ENCODE data around the gene WDR76. TPM values are rescaled to one million over a fixed set of nuclear protein-coding genes. Genes with fewer than 3 reads are reported as not detected.
"Not testable (repeated sequence)": the region's sequence is repeated elsewhere in the genome, so short reads cannot be mapped to it uniquely, and the experiment has no call there.

The WDR76 gene
- total RNA-seq, 4 donors from 2014 or later, result 5.1 to 12.0 (median 8.2) TPM

GRCh38 chr15:43854801-43855200 is 28.0 kb downstream of the WDR76 start:
- WGBS, result 86% methylated on average over 6 of the region's 6 CpGs
- Histone ChIP-seq H3K9me3 (no peaks in the 10 kb centered on the region), H3K27me3 (no peaks in the 10 kb centered on the region), H3K36me3 (peaks cover 17 to 72% (median 46%) of the 10 kb centered on the region in 4 donors), H3K27ac (replicated peaks in 1 of 4) (no peak overlapping the region), H3K4me3 (no peak overlapping the region), H3K4me1 (no peaks in the 10 kb centered on the region)
- DNase-seq (ENCODE audit: extremely low spot score), result no peak
- TF ChIP-seq CTCF (IDR thresholded peaks at IDR 0.05) (no peak), POLR2AphosphoS5 (IDR thresholded peaks at IDR 0.05) (no peak), EP300 (IDR thresholded peaks at IDR 0.05) (no peak), POLR2A (IDR thresholded peaks at IDR 0.05; ENCODE audit: low read depth) (no peak)
- intact Hi-C loops (cut with DNase I), result no loop called here

GRCh38 chr15:43859546-43859945 is 32.7 kb downstream of the WDR76 start:
- WGBS, result 87% methylated on average over 4 of the region's 4 CpGs
- Histone ChIP-seq H3K36me3 (peaks cover 8 to 56% (median 30%) of the 10 kb centered on the region in 4 donors), H3K9me3 (no peaks in the 10 kb centered on the region), H3K27me3 (no peaks in the 10 kb centered on the region), H3K4me3 (no peak overlapping the region), H3K4me1 (no peaks in the 10 kb centered on the region), H3K27ac (replicated peaks in 1 of 4) (no peak overlapping the region)
- TF ChIP-seq POLR2A (IDR thresholded peaks at IDR 0.05; ENCODE audit: low read depth), result no peak
- TF ChIP-seq CTCF (IDR thresholded peaks at IDR 0.05), result no peak
- no peak for TF ChIP-seq POLR2AphosphoS5 (IDR thresholded peaks at IDR 0.05)
- no peak for TF ChIP-seq EP300 (IDR thresholded peaks at IDR 0.05)
- intact Hi-C loops (cut with DNase I), result no loop called here
- no peak for DNase-seq (ENCODE audit: extremely low spot score)

GRCh38 chr15:43866636-43867035 is 39.8 kb downstream of the WDR76 start:
- H3K4me3 ChIP-seq; H3K9me3 ChIP-seq; H3K4me1 ChIP-seq; intact Hi-C loops (cut with DNase I); H3K27ac ChIP-seq (replicated peaks in 1 of 4); H3K27me3 ChIP-seq; DNase-seq (ENCODE audit: extremely low spot score): not testable (repeated sequence)
- WGBS, result 96% methylated on average over 10 of the region's 10 CpGs
- peaks cover 5 to 32% (median 15%) of the 10 kb centered on the region in 4 donors for H3K36me3 ChIP-seq

GRCh38 chr15:43867096-43867495 is 40.3 kb downstream of the WDR76 start:
- 98% methylated on average over 5 of the region's 5 CpGs for WGBS
- H3K27ac ChIP-seq (replicated peaks in 1 of 4), result no peak overlapping the region
- TF ChIP-seq EP300 (IDR thresholded peaks at IDR 0.05) (no peak), POLR2AphosphoS5 (IDR thresholded peaks at IDR 0.05) (no peak), CTCF (IDR thresholded peaks at IDR 0.05) (no peak), POLR2A (IDR thresholded peaks at IDR 0.05; ENCODE audit: low read depth) (no peak)
- peaks cover 5 to 32% (median 15%) of the 10 kb centered on the region in 4 donors for H3K36me3 ChIP-seq
- H3K4me1 ChIP-seq, result no peaks in the 10 kb centered on the region
- H3K4me3 ChIP-seq, result no peak overlapping the region
- H3K27me3 ChIP-seq, result no peaks in the 10 kb centered on the region
- no peaks in the 10 kb centered on the region for H3K9me3 ChIP-seq
- intact Hi-C loops (cut with DNase I), result no loop called here
- no peak for DNase-seq (ENCODE audit: extremely low spot score)

GRCh38 chr15:43868406-43868805 is 41.6 kb downstream of the WDR76 start:
- Histone ChIP-seq H3K4me1 (no peaks in the 10 kb centered on the region), H3K36me3 (peaks cover 0 to 21% (median 13%) of the 10 kb centered on the region in 4 donors), H3K9me3 (no peaks in the 10 kb centered on the region), H3K4me3 (no peak overlapping the region), H3K27ac (replicated peaks in 1 of 4) (no peak overlapping the region), H3K27me3 (no peaks in the 10 kb centered on the region)
- DNase-seq (ENCODE audit: extremely low spot score), result no peak
- 84% methylated on average over 2 of the region's 2 CpGs for WGBS
- intact Hi-C loops (cut with DNase I), result no loop called here
- TF ChIP-seq EP300 (IDR thresholded peaks at IDR 0.05), result no peak
- TF ChIP-seq POLR2A (IDR thresholded peaks at IDR 0.05; ENCODE audit: low read depth), result no peak
- TF ChIP-seq CTCF (IDR thresholded peaks at IDR 0.05), result no peak
- TF ChIP-seq POLR2AphosphoS5 (IDR thresholded peaks at IDR 0.05), result no peak

Data from esophagus muscularis mucosa (tissue), 4 donors.